MV-4-11 (cell line): ENCODE data around the gene APOL2.
"Not testable (repeated sequence)": the region's sequence is repeated elsewhere in the genome, so short reads cannot be mapped to it uniquely, and the experiment has no call there.

Source experiments
- DNase-seq: peaks from one replicate; lab custom pipeline; 2025; lab: John Stamatoyannopoulos, UW

Gene APOL2

GRCh38 chr22:36262307-36262706 lies 23.0 kb upstream of the APOL2 start:
- not testable (repeated sequence) for DNase-seq

GRCh38 chr22:36261675-36262074 lies 22.3 kb upstream of the APOL2 start:
- DNase-seq: not testable (repeated sequence)

- no peak for DNase-seq
Measured at GRCh38 chr22:36259615-36260300, 20.4 kb upstream of the APOL2 start.

- DNase-seq: peak; percentile 42
Measured at GRCh38 chr22:36258701-36259614, 19.6 kb upstream of the APOL2 start.

GRCh38 chr22:36257948-36258670 lies 18.8 kb upstream of the APOL2 start:
- DNase-seq: no peak

GRCh38 chr22:36257308-36257707 lies 18.0 kb upstream of the APOL2 start:
- no peak for DNase-seq

GRCh38 chr22:36256478-36256877 lies 17.2 kb upstream of the APOL2 start:
- no peak for DNase-seq

GRCh38 chr22:36255572-36255971 lies 16.2 kb upstream of the APOL2 start:
- not testable (repeated sequence) for DNase-seq

- no peak for DNase-seq
Measured at GRCh38 chr22:36253523-36254490, 14.5 kb upstream of the APOL2 start.

DNA sequence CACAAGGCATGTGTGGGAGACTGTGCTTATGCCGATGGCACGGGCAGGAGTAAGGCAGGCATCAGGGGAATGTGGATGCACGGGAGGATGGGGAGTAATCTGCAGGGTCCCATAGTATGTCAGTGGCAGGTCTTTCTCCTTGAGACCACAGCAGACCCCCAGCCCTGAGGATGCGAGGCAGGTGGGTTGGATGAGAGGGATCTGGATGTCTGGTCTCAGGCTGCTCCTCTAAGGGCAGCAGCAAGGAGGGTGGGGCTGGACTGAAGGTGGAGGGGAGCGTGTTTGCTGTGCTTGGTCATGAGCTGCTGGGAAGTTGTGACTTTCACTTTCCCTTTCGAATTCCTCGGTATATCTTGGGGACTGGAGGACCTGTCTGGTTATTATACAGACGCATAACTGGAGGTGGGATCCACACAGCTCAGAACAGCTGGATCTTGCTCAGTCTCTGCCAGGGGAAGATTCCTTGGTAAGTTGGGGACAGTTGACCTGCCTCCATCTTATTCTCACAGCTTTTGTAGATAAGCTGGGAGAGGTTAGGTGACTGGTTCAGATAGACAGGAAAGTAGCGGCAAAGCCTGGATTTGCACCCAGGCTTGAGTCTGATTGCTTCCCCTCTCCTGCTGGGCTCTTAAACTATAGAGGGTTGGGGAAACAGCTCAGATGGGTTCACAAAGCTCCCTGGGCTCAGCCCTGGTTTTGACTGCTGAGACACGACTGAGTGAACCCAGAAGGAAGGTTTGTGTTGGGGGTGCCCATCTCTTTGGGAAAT lies 13.6 kb upstream of the APOL2 start, which contains the start of gene APOL1:
Gene APOL1, plus strand, starts transcription at position 380 of the 769 bp plus-strand sequence. CDS start 1,823 bp downstream, outside the sequence.
- DNase-seq: peak; percentile 41

- not testable (repeated sequence) for DNase-seq
Measured at GRCh38 chr22:36251979-36252608, 12.8 kb upstream of the APOL2 start.

DNA sequence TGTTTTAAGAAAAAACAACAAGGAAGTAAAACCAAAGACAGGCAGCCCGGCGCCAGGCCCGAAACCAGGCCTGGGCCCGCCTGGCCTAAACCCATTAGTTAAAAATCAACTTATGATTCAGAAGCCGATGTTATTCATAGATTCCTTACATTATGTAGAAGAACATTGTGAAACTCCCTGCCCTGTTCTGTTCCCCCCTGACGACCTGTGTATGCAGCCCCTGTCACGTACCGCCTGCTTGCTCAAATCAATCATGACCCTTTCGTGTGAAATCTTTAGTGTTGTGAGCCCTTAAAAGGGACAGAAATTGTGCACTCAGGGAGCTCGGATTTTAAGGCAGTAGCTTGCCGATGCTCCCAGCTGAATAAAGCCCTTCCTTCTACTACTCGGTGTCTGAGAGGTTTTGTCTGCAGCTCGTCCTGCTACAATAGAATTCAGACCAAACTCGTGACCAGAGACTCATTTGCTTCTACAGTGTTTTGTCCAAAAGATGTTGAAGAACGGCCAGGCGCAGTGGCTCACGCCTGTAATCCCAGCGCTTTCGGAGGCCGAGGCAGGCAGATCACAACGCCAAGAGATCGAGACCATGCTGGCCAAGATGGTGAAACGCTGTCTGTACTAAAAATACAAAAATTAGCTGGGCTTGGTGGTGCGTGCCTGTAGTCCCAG lies 11.1 kb upstream of the APOL2 start:
- DNase-seq: not testable (repeated sequence)

DNA sequence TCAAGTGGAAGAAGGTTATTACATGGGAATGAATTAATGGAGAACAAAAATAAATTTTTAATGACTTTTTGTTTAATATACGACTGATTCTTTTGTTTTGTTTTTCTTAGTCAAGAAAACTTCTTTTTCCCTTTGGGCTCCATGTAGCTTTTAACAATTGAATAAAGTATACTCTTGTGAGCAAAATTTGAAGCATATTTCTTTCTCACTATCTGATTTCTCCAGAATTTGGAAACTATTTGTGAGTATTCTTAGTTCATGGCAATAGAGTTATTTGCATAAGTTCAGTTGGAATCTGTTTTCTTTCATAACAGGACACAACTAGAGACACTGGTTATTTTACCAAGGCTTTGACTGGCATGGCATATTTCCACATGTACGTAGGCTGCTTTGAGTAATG lies 9.8 kb upstream of the APOL2 start:
- no peak for DNase-seq

- no peak for DNase-seq
Measured at GRCh38 chr22:36247955-36248354, 8.6 kb upstream of the APOL2 start.

GRCh38 chr22:36246718-36247117 lies 7.4 kb upstream of the APOL2 start:
- no peak for DNase-seq

GRCh38 chr22:36245805-36246356 lies 6.6 kb upstream of the APOL2 start:
- DNase-seq: no peak

GRCh38 chr22:36244522-36245391 lies 5.4 kb upstream of the APOL2 start:
- DNase-seq: no peak

GRCh38 chr22:36243986-36244385 lies 4.7 kb upstream of the APOL2 start:
- no peak for DNase-seq
